ENCODE measurements around the gene ZNF281.
A peak's percentile ranks its signal among the peaks of the same experiment; 100 is the strongest.

ZNF281 gene

GRCh38 chr1:200398373-200398772, 11.5 kb downstream of the ZNF281 start:
- H4K20me1 ChIP-seq (ENCODE audit: insufficient read depth, low read length), result no peaks in the 10 kb centered on the region
- no peaks in the 10 kb centered on the region for H3K27me3 ChIP-seq (ENCODE audit: low read depth, low read length)
- H3K36me3 ChIP-seq (replicated peaks; ENCODE audit: low read depth, low read length), result peaks cover 17% of the 10 kb centered on the region
- H3K4me1 ChIP-seq (ENCODE audit: low read length), result no peaks in the 10 kb centered on the region
- H3K27ac ChIP-seq (ENCODE audit: low read length), result no peak overlapping the region
- peaks cover 25% of the 10 kb centered on the region; the same call in 1 of the 2 replicates for H3K79me2 ChIP-seq (ENCODE audit: low read length)
- H3K9me3 ChIP-seq (ENCODE audit: insufficient read depth, low read length), result no peaks in the 10 kb centered on the region
- no peak overlapping the region for H3K9ac ChIP-seq (ENCODE audit: low read length)
- no peak for TF ChIP-seq EZH2phosphoT487 (IDR thresholded peaks at IDR 0.05; ENCODE audit: low read depth)
- no peak for TF ChIP-seq CTCF (IDR thresholded peaks at IDR 0.05; ENCODE audit: low read depth, low read length)
- no peak overlapping the region for H3K4me2 ChIP-seq (ENCODE audit: low read length)
- no peak overlapping the region for H3K4me3 ChIP-seq (ENCODE audit: low read length)
- H2AFZ ChIP-seq (ENCODE audit: low read depth, low read length), result no peak overlapping the region

DNA sequence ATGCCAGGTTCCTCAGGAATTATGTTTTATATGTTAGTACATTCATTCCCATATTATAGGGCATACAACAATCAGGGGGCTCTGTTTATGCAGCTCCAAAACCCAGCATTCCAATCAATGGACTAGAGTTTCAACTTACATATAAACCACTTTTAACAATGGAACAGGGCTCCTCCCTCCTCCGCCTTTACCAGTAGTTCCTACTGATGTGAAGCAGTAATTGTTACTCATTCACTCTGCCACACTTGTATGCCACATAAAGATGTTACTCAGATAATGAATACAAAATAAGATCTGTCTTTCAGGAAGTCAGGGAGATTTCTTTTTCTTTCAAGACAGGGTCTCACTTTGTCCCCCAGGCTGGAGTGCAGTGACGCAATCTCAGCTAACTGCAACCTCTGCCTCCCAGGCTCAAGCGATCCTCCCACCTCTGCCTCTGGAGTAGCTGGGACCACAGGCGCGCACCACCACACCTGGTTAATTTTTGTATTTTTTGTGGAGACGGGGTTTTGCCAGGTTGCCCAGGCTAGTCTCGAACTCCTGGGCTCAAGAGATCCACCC, 17.1 kb downstream of the ZNF281 start:
- Histone ChIP-seq H3K9me3 (ENCODE audit: insufficient read depth, low read length) (no peaks in the 10 kb centered on the region), H3K4me2 (ENCODE audit: low read length) (no peak overlapping the region), H3K4me3 (ENCODE audit: low read length) (no peak overlapping the region), H3K4me1 (ENCODE audit: low read length) (peaks cover 19% of the 10 kb centered on the region), H3K36me3 (replicated peaks; ENCODE audit: low read depth, low read length) (no peaks in the 10 kb centered on the region), H3K9ac (ENCODE audit: low read length) (no peak overlapping the region), H4K20me1 (ENCODE audit: insufficient read depth, low read length) (no peaks in the 10 kb centered on the region), H3K27ac (ENCODE audit: low read length) (no peak overlapping the region), H2AFZ (ENCODE audit: low read depth, low read length) (no peak overlapping the region), H3K79me2 (ENCODE audit: low read length) (no peaks in the 10 kb centered on the region), H3K27me3 (ENCODE audit: low read depth, low read length) (no peaks in the 10 kb centered on the region)
- TF ChIP-seq EZH2phosphoT487 (IDR thresholded peaks at IDR 0.05; ENCODE audit: low read depth) (no peak), CTCF (IDR thresholded peaks at IDR 0.05; ENCODE audit: low read depth, low read length) (no peak)

DNA sequence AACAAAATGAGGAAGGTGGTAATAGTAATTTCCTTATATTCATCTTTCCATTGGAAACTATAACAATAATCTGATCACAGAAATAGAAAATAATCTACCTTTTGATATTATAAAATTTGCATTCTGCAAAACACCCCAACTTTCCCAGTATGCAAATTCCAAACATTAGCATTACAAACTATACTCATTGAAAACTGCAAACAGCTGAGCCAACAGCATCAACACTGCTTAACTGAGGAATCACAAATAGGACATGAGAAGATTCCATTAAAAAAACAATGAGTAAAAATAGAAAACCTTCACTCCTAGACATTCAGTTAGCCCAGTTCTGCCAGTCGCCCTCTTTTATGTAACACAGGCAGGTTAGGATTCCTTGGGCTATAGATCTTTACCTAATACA, 18.1 kb downstream of the ZNF281 start:
- Histone ChIP-seq H3K79me2 (ENCODE audit: low read length) (no peaks in the 10 kb centered on the region), H4K20me1 (ENCODE audit: insufficient read depth, low read length) (no peaks in the 10 kb centered on the region), H3K4me1 (ENCODE audit: low read length) (peaks cover 25% of the 10 kb centered on the region), H3K27ac (ENCODE audit: low read length) (no peak overlapping the region), H3K27me3 (ENCODE audit: low read depth, low read length) (no peaks in the 10 kb centered on the region), H3K36me3 (replicated peaks; ENCODE audit: low read depth, low read length) (peaks cover 4% of the 10 kb centered on the region), H2AFZ (ENCODE audit: low read depth, low read length) (no peak overlapping the region), H3K9me3 (ENCODE audit: insufficient read depth, low read length) (no peaks in the 10 kb centered on the region), H3K9ac (ENCODE audit: low read length) (no peak overlapping the region), H3K4me2 (ENCODE audit: low read length) (no peak overlapping the region), H3K4me3 (ENCODE audit: low read length) (no peak overlapping the region)
- TF ChIP-seq EZH2phosphoT487 (IDR thresholded peaks at IDR 0.05; ENCODE audit: low read depth), result no peak
- TF ChIP-seq CTCF (IDR thresholded peaks at IDR 0.05; ENCODE audit: low read depth, low read length), result no peak

GRCh38 chr1:200388791-200389190, 21.0 kb downstream of the ZNF281 start:
- peaks cover 11% of the 10 kb centered on the region for H3K36me3 ChIP-seq (replicated peaks; ENCODE audit: low read depth, low read length)
- peaks cover 48% of the 10 kb centered on the region for H3K4me1 ChIP-seq (ENCODE audit: low read length)
- no peaks in the 10 kb centered on the region for H3K79me2 ChIP-seq (ENCODE audit: low read length)
- no peak overlapping the region for H3K4me3 ChIP-seq (ENCODE audit: low read length)
- H3K4me2 ChIP-seq (ENCODE audit: low read length), result peak overlapping the region; percentile 17
- no peak for TF ChIP-seq EZH2phosphoT487 (IDR thresholded peaks at IDR 0.05; ENCODE audit: low read depth)
- TF ChIP-seq CTCF (IDR thresholded peaks at IDR 0.05; ENCODE audit: low read depth, low read length), result no peak
- H3K9ac ChIP-seq (ENCODE audit: low read length), result no peak overlapping the region
- H3K27ac ChIP-seq (ENCODE audit: low read length), result peak overlapping the region; percentile 28
- no peak overlapping the region for H2AFZ ChIP-seq (ENCODE audit: low read depth, low read length)
- H3K27me3 ChIP-seq (ENCODE audit: low read depth, low read length), result no peaks in the 10 kb centered on the region
- no peaks in the 10 kb centered on the region for H4K20me1 ChIP-seq (ENCODE audit: insufficient read depth, low read length)
- H3K9me3 ChIP-seq (ENCODE audit: insufficient read depth, low read length), result peaks cover 7% of the 10 kb centered on the region; the same call in 1 of the 2 replicates
